GM18517 (cell line): ENCODE measurements around the gene NMNAT3.

Source experiments
- ATAC-seq: cut with Tn5 transposase; IDR thresholded peaks from one replicate; pipeline ENCODE4 v1.9.1; 2021; ENCODE audit warnings: mild to moderate bottlenecking, moderate library complexity; ENCODE audit not compliant: unreplicated experiment

Gene NMNAT3

GRCh38 chr3:139677388-139678155 lies at the start of gene NMNAT3:
TSS of gene NMNAT3 (minus strand) at chr3:139677972. CDS start at chr3:139627724, 50,248 bp downstream.
- ATAC-seq = peak; percentile 92

GRCh38 chr3:139721370-139721769 lies 43.6 kb upstream of the NMNAT3 start:
- no peak for ATAC-seq

DNA sequence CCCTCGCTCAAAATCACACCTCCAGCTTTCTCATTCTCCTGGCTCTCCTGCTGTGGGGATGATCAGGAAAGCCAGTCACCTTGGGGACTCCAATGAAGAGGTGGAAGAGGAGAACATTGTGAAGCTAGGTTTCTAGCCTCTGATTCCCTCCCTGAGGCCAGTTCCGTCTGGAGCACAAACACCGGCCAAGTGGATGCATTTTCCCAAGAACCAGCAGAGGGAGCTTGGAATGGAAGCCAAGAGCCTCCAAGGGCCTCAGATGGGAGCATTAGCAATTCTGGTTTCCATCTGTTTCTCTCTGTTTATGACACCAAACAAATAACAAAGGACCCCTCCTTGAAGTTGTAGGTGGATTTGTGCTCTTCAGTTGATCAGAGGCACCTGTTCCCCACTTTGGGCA lies 40.6 kb upstream of the NMNAT3 start:
- ATAC-seq = no peak

DNA sequence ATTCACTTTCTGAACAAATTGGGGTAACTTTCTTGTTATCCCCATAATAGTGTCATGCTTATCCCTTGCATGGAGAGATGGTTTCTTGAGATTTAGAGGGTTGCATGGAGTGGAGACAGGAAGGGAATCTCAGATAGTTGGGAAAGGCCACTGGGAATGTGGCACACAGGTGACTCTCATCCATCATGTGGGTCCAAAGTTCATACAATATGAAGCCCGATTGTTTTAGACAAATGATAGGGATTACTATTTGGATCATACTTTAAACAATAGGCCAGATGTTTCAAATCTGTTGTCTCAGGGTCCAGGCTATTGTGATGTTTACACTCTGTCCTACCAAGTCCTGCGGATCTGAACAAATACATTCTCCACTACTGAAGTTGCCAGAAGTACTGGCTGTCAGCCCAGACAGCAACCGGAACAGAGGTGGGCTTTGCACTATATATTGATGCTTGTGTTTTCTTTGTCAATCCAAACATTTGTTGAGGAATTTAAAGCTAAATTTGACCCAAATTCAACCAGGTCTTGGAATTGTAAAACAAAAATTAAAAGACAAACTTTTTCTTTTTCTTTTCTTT lies 39.2 kb upstream of the NMNAT3 start:
- no peak for ATAC-seq

DNA sequence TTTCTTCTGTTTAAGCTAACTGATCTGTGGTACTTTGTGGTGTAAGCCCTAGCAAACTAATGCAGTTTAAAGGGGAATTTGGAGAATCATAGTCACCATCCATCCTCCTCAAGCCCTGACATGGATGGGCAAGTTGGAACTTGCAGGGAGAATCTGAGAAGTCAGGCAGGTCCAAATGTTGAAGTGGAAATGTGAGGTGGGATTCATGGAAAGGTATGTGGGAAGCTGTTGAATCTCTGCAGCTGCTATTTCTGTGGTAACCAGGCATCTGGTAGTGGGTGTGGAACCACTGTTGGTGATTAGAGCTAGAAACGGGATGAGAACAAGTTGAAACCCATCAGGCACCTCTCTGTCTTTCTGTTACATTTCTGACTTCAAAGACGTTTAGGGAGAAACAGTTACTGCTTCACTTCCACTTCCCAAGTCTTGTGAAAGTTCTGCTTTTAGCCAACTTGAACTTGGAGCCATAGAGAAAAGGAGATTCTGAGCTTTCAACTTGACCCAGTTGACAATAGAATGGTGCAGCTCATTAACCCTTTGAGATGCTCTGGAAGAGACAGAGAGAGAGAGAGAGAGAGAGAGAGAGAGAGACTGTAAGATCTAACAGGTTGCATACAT lies 38.1 kb upstream of the NMNAT3 start:
- no peak for ATAC-seq

DNA sequence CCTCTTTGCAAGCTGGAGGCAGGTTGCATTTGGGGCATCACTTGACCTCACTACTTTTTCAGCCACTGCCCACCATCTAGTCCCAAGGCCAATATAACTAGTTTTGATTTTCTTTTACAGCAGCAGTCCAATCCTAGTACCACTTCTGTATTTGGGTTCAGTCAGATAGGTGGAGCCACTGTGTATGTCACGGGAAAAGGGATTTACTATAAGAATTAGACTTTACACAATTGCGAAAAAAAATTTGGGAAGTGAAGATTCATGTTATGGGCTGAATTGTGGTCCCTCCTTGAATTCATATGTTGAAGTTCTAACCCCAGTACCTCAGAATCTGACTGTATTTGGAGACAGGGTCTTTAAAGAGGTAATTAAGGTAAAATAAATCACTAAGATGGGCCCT lies 37.4 kb upstream of the NMNAT3 start:
- ATAC-seq = no peak

GRCh38 chr3:139710212-139710611 lies 32.4 kb upstream of the NMNAT3 start:
- ATAC-seq = no peak

DNA sequence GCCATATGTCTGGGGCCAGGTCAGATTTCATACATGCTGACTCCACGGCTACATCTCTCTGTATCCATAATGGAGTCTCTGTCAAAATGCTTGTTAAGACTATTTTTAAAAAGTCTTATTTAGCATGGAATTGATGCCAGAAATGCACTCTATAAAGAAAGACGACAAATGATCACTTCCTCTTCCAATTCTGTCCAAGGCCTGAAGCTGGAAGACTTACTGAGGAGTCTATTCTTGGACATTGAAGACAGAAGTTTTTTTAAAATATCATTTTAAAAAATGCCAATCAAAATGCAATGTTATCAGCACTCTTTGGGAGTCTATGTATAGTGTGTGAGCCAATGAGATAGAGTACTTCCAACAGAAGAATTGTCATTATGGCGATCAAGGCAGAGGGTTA lies 27.9 kb upstream of the NMNAT3 start:
- no peak for ATAC-seq

DNA sequence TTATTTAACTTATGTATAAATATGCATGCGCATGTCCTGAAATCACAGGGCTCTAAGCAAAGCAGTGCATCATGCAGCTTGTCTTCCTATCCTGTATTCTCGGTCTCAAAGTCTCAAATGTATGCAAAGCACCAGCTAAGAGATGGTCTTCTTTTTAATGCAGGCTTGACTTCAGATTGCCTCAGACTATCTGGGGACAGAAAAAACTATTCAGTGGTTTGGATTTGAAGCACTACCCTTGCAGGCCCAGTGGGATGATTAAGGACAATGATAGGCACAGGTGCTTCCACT lies 18.5 kb upstream of the NMNAT3 start:
- ATAC-seq = no peak

DNA sequence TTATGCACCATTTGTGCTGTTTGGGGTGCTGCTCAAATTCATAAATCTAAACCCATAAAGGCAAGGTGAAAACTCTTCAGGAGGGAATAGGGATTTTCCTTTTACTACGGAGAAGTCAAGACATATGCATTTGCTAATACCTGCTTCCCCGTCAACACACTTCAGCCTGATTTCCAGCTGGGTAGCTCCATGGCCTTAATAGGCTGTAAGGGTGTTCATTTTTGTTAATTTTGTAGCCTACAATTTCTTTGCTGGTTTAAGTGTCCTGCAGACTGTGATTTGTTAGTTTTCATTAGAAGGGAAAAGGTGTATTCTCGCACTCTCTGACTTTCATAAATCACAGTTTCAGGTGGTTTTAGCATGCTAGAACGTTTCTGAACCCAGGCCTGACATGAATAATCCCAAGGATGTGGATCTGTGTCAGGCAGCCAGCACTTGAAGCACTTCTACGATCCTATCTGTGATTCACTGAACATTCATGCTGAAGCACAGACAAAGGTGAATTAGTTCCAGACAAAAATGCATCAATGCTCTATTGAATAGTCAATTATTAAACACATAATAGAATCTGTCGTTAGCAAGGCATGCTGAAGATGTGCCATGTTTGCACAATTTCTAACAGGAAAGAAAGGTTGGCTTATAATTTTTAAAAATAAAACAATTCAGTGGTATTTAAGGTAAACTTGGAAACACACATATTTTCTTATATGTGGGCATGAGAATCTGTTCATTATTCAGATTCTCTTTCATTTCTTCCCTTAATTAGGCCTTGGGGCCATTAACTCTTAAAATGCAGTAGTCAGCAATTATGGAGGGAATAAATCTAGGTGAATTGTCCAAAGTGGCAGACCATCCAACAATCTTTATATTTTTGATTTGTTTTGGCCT lies 17.9 kb upstream of the NMNAT3 start:
- no peak for ATAC-seq

DNA sequence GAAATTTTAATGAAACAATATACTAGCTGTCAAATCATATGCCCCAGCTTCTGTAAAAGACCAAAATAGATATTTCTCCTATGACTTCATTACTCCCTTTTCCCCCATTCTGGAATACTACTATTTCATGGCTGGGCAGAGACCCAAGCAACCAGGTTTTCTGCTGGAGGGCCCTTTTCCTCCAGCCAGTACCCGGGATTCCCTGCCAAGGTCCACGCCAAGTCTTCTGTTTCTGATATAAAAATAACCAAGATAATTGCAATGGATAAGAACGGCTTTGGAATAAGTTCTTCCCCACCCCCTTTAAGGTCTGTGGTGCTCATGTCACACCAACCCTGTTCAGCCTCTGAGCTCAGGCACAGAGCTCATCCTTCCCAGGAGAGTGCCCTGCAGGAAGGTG lies 17.2 kb upstream of the NMNAT3 start:
- no peak for ATAC-seq

DNA sequence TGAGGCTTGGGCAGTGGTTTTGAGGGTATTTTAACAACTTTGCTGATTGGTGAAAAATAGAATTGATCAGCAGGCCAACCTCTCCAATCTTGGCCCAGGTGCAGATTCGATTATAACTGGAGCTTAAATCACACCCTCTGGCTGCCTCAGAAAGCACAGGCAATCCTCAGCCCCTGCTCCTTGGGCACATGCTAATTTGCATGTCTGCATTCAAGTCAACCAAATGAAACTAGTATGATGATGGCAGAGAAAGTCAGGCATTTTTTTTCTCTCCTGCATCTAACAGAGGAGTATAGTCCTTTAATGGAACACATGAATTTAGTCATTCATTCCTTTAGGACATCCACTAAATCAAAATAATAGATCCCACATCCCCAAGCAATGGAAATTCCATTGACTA lies 16.8 kb upstream of the NMNAT3 start:
- ATAC-seq = no peak

GRCh38 chr3:139691619-139692018 lies 13.8 kb upstream of the NMNAT3 start:
- ATAC-seq = no peak

GRCh38 chr3:139689708-139690228 lies 12.0 kb upstream of the NMNAT3 start:
- ATAC-seq = no peak

DNA sequence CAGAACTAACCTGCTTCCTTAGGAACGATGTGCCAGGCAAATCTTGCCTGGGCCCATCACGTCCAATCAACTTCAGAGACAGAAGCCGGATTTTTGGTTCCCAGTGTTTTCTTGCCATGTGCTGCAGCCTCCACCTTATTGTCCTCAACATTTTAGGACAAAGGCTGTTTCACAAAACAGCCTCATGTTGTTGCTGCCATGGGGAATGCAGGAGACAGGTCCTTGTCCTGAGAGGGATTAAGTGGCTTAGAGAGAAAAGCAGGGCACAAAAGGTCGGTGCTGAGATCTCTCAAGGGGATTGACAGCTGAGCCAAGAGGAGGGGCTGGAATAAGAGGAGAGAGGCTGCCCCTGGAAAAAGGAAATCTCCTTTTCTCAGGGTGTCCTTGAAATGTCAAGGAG lies 11.3 kb upstream of the NMNAT3 start:
- ATAC-seq = no peak

DNA sequence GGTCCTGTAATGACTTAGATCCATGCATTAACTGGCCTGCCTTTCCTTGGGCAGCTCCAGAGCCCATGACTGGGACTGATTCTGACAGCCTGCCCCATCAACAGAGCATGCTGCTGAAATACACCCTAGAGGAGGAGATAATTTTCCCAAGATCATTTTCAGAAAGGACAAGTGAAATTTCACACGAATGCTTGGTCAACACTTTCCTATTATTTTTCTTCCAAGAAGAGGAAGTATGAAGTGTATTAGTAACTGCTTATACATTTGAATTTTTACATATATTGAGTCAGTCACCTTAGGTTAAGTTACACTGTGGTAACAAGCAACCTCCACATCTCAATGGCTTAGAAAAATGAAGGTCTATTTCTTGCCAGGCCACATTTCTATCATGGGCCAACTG lies 9.7 kb upstream of the NMNAT3 start:
- no peak for ATAC-seq

DNA sequence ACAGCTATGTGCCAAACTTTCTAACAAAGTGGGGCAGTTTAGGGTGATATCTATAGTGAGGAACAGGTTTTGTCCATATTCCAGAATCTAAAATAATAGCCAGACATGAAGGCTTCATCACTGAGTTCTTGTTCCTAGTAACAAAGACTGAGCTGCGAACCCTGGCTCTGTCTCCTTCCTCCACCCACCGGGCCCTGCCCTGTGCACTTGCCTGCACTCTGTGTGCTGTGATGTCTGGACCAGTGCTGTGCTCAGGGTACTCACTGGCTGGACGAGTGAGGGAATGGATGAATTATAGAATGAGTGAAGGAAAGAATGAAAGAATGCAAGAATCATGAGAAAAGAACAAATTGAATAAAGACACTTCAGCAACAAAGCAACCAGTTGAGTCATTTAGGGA lies 8.9 kb upstream of the NMNAT3 start:
- no peak for ATAC-seq

DNA sequence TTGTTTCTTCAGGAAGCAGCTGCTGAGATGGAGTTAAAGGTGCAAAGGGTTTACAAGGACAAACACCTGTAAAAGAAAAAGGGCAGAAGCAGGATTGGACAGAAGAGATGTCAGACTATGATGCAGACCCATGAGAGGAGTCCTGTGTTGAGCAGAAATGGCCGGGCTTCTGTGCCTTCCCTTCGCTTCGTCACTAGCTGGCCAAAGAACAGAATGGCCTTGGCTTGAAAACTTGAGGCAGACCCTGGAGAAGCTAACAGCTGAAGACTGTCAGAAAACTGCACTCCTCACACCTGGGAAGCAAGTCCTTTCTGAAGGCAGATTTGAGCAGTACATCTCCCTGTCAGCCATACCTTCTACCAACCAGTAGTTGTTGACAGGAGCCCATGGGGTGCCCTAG lies 8.4 kb upstream of the NMNAT3 start:
- ATAC-seq = no peak

GRCh38 chr3:139679220-139679775 lies 1.5 kb upstream of the NMNAT3 start:
- ATAC-seq = no peak

GRCh38 chr3:139676632-139677387 lies 962 bp downstream of the NMNAT3 start:
- no peak for ATAC-seq
